Measurements from ENCODE around the gene S1PR3. TPM values are rescaled to one million over a fixed set of nuclear protein-coding genes. Genes with fewer than 3 reads are reported as not detected.

Gene S1PR3
- total RNA-seq, 4 donors from 2014 or later = 2.0 to 13.5 (median 8.3) TPM

GRCh38 chr9:89006996-89007967 lies 16.0 kb downstream of the S1PR3 start:
- H3K4me1 ChIP-seq = no peaks in the 10 kb centered on the region
- intact Hi-C loops (cut with DNase I; ENCODE audit: low total_unique reads) (no loop called here), in situ Hi-C loops (cut with MboI; ENCODE audit: low pct_ligation_motif_present in 1 of 4, low pct_unique_long_range_greater_than_20kb in 1 of 4, low sequenced_read_pairs in 3 of 4) (loop anchor here in 3 of 4 donors (10.0 to 25.0 kb wide), 3 partner anchors 412 to 1320 kb away; no protein-coding TSS in a partner anchor)
- H3K4me3 ChIP-seq = no peak overlapping the region
- 51 to 79% methylated on average over 5 to 9 of the region's 9 CpGs for WGBS, 2 donors (ENCODE audit: low coverage in 1 of 2)
- H3K27me3 ChIP-seq = no peaks in the 10 kb centered on the region
- TF ChIP-seq EP300 (IDR thresholded peaks at IDR 0.05; ENCODE audit: low read depth) (no peak), POLR2A (IDR thresholded peaks at IDR 0.05) (no peak), POLR2AphosphoS5 (IDR thresholded peaks at IDR 0.05) (no peak), CTCF (IDR thresholded peaks at IDR 0.05) (no peak)
- H3K27ac ChIP-seq = no peak overlapping the region
- no peaks in the 10 kb centered on the region for H3K9me3 ChIP-seq
- H3K36me3 ChIP-seq = no peaks in the 10 kb centered on the region
- no peak for DNase-seq

- no peaks in the 10 kb centered on the region for H3K27me3 ChIP-seq
- no peak for TF ChIP-seq POLR2AphosphoS5 (IDR thresholded peaks at IDR 0.05)
- no peak for TF ChIP-seq POLR2A (IDR thresholded peaks at IDR 0.05)
- no peak for TF ChIP-seq EP300 (IDR thresholded peaks at IDR 0.05; ENCODE audit: low read depth)
- no peak for TF ChIP-seq CTCF (IDR thresholded peaks at IDR 0.05)
- intact Hi-C loops (cut with DNase I; ENCODE audit: low total_unique reads) = no loop called here
- WGBS, 2 donors (ENCODE audit: low coverage in 1 of 2) = 87 to 100% methylated on average over 1 to 8 of the region's 9 CpGs
- no peaks in the 10 kb centered on the region for H3K36me3 ChIP-seq
- H3K9me3 ChIP-seq = no peaks in the 10 kb centered on the region
- H3K27ac ChIP-seq = no peak overlapping the region
- in situ Hi-C loops (cut with MboI; ENCODE audit: low pct_ligation_motif_present in 1 of 4, low pct_unique_long_range_greater_than_20kb in 1 of 4, low sequenced_read_pairs in 3 of 4) = loop anchor here in 3 of 4 donors (10.0 to 25.0 kb wide), 3 partner anchors 413 to 1321 kb away; no protein-coding TSS in a partner anchor
- no peaks in the 10 kb centered on the region for H3K4me1 ChIP-seq
- no peak for DNase-seq
- no peak overlapping the region for H3K4me3 ChIP-seq
Measured at GRCh38 chr9:89008055-89008743, 16.9 kb downstream of the S1PR3 start.

- Histone ChIP-seq H3K36me3 (no peaks in the 10 kb centered on the region), H3K9me3 (no peaks in the 10 kb centered on the region), H3K4me1 (no peaks in the 10 kb centered on the region), H3K27me3 (no peaks in the 10 kb centered on the region), H3K27ac (no peak overlapping the region), H3K4me3 (no peak overlapping the region)
- intact Hi-C loops (cut with DNase I; ENCODE audit: low total_unique reads) (no loop called here), in situ Hi-C loops (cut with MboI; ENCODE audit: low pct_ligation_motif_present in 1 of 4, low pct_unique_long_range_greater_than_20kb in 1 of 4, low sequenced_read_pairs in 3 of 4) (loop anchor here in 3 of 4 donors (10.0 to 25.0 kb wide), 3 partner anchors 414 to 1322 kb away; no protein-coding TSS in a partner anchor)
- TF ChIP-seq EP300 (IDR thresholded peaks at IDR 0.05; ENCODE audit: low read depth) = no peak
- TF ChIP-seq CTCF (IDR thresholded peaks at IDR 0.05) = no peak
- TF ChIP-seq POLR2A (IDR thresholded peaks at IDR 0.05) = no peak
- TF ChIP-seq POLR2AphosphoS5 (IDR thresholded peaks at IDR 0.05) = no peak
- WGBS, 2 donors (ENCODE audit: low coverage in 1 of 2) = 79 to 92% methylated on average over 6 to 12 of the region's 12 CpGs
- no peak for DNase-seq
Measured at GRCh38 chr9:89008744-89009545, 17.7 kb downstream of the S1PR3 start.
